NK-92 treated with Interleukin-12 subunit alpha and Interleukin-12 subunit beta, amount 100 ng/mL, for 24 hours (cell line): Measurements from ENCODE around the gene GNAI3.
"Not testable (repeated sequence)": the region's sequence is repeated elsewhere in the genome, so short reads cannot be mapped to it uniquely, and the experiment has no call there.

Experiments used
- DNase-seq: peaks from one replicate; lab custom pipeline; 2025; lab: John Stamatoyannopoulos, UW

GNAI3 gene

DNA sequence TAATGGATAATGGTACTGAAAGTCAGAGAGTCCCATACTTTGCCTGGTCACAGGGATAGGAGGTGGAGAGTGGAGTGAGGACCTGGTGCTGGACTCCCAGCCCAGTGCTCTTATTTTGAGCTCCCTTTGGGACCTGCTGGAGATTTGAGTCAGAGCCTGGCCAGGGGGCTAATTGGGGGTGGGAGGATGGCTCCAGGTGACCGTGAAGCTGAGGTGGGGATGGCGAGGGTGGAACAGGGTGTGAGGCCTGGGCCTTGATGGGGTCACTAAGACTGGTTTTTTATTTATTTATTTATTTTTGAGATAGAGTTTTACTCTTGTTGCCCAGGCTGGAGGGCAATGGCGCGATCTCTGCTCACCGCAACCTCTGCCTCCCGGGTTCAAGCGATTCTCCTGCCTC lies 89.0 kb downstream of the GNAI3 start:
- DNase-seq, result no peak

DNA sequence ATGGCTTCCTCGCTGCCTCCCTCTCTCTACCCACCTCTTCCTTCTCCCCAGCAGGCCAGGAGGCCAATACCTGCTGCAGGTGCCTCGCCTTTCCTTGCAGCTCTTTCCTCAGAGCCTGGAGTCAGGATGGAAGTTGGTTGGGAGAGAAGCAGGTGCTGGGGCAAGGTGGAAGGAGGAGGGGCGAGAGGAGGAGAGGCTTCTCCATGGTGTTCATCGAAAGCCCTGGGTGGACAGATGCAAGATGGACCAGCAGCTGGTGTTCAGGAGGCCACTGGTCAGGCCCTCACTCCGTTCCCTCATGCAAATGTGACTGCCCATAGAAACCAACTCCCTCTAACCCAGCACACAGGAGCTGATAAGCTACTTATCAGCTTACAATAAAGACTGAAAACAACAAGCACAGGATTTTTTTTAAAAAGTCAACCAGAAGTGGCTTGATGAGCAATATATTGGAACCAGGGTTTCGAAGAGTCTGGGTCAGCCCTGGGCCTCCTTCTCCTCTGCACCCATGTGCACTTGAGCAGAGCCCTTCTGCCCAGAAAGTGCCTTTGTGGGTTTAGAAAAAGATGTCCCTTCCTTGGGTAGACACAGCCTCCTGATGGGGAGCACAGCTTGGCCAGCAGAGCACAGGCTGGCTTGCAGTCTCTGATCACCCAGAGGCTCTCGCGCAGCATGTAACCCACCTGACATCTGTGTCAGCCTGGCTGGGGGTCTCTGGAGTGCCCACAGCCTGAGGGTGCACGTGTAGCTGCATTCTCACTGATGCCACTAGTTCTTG lies 90.8 kb downstream of the GNAI3 start:
- DNase-seq, result no peak

DNA sequence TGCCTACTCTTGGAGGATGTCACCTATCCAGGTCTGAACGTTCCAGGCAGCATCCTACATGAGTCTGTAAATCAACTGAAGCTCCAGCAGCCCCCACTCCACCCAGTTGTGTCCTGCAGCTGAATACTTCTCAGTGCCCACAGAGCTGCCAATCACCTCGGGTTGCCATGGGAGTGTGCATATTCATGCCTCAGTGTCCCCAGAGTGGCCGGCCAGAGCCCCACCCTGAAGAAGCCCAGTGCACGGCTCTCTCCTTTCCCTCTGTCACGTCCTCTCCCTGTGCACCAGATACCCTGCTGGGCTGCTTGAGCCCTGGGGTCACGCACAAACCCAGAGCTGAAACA lies 91.4 kb downstream of the GNAI3 start:
- no peak for DNase-seq

DNA sequence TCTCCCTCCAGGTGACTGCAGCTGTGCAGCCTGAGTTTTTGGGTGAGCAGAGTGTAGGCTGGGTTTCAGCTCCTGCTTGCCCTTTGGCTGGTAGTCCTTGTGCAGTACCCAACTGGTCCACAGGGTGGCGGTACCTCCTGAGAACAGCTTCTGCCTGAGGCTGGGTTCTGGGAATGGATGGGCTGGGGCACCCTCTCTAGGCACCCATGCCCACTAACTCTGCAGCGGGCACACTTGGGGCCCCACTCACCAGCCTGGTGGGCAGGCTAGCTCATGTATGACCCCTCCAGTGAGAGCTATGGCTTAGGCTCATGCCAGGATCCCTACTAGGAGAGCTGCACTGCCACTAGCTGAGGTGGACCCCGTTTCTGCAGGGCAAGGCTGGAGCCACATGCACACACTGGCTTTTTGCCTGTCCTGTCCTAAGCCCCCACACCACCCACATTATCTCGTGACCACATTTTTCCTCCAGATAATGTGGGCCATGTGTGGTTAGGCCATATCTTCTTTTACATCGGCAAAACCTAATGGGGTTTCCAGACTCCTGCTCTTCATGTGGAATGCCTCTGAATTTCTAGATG lies 92.0 kb downstream of the GNAI3 start:
- DNase-seq, result peak; percentile 69

DNA sequence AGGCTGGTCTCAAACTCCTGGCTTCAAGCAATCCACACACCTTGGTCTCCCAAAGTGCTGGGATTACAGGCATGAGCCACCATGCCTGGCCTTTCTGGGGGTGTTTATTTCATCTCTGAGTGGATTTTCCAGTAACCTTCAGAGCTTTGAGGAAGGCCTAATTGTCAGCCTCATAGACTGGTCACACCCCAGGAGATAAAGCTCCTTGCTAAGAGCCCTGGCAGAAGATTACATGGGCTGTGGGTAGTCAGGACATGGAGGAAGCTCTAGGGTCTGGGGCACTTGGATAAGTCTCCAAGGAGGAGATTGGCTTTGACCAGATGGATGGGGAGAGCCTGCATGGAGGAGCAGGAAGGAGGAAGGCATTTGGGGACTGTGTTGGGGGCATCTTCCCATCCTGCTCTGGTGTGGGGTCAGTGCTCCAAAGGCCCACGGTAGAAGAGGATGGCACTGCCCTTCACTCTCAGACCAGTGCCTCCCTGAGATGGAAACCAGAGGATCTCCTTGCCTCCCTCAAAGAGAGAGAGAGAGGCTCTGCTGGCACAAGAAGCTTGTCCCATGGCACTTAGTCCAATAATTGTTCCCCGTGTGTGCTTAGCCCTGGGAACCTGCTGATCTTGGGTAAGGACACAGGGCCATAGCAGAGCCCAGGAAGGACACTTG lies 92.8 kb downstream of the GNAI3 start:
- no peak for DNase-seq

DNA sequence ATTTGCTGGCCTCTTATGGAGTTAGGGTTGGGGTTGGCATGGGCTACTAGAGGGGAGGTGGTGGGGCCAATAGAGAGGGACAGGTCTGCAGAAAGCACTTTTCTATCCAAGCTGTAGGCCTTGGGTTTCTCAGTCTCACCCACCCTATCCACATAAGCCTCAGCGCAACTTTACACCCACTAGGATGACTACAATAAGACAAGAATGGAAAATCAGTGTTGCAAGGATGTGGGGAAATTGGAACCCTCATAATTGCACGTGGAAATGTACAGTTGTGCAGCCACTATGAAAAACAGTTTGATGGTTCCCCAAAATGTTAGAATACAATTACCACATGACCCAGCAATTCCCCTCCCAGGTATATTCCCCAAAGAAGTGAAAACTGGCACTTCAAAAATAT lies 93.4 kb downstream of the GNAI3 start:
- DNase-seq, result no peak

DNA sequence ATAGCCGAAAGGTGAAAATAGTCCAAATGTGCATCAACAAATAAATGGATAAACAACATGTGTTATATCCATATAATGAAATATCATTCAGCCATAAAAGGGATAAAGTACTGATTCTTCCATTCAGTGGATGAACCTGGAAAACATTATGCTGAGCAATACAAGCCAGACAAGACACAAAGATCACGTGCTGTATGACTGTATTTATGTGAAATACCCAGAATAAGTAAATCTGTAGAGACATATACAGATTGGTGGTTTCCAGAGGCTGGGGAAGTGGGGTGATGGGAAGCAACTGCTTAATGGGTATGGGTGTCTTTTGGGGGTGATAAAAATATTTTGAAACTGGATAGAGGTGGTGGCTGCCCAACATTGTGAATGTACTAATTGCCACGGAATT lies 94.2 kb downstream of the GNAI3 start:
- DNase-seq, result no peak

DNA sequence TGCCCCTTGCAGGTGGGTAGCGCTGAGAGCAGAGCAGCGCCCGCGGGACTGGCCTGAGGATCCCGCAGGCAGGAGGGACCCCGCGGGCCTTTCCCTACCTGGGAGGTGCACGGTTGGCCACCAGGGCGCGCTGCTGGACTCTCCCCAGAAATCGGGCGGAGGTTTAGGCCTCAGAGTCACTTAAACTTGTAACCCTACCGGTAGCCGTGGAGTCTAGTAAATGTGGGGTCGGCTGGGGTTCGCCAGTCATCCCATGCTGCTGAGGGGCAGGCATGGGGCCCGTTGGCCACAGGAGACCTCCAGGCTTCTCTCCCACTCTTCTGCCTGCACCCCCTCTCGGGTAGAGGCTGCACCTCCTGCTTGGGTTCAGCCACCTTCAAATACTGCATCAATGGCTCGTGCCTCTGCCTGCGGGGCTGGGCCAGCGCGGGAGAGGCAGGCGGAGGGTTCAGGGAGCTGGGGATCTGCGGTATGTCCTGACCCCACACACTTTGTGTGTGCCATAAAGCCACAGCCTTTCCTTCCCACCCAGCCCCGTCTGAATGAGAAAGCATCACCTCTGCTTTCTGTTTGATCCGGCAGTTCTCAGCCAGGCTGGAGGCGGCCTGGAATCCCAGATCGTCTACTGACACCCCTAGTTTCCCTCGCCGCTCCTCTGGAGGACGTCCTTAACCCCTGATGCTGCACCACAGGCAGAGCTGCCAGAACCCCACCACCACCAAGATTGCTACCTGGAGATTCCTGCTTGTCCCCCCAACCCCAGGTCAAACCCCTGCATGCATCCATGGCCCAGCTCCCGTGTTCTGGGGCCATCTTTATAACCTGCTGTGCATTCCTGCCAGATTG lies 95.2 kb downstream of the GNAI3 start:
- peak; percentile 60 for DNase-seq

DNA sequence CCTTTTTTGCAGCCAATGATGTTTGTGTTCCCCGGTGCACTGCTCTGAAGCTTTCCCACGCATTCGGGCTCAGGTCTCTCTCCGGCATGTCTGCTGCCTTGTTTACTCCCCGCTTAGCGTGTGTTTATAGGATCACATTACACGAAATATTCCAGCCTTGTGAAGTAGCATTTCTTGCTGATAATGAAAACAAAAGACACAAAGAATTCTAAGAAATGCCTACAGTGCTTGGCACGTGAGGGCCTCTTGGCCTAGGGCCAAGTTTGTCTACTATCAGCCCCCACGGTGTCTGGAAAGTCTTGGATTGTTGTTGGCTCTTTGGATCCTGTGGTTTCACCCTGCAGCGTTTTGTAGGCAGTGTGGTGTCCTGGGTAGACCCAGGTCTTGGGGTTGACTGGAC lies 96.3 kb downstream of the GNAI3 start:
- no peak for DNase-seq

DNA sequence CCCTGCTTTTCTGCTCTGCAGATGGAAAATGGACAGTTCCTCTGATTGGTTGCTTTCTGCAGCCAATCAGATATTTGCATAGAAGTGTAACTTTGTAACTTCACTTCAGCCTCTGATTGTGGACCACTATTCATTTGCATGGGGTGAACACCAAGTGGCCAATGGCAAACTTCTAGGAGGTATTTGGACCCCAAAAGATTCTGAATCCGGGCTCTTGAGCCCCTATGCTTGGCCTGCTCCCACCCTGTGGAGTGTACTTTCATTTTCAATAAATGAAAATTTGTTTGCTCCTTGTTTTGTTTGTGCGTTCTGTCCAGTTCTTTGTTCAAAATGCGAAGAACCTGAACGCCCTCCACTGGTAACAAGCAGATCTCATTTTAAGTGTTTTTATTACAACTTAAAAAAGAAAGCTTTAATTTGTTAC lies 101.1 kb downstream of the GNAI3 start:
- DNase-seq, result no peak

DNA sequence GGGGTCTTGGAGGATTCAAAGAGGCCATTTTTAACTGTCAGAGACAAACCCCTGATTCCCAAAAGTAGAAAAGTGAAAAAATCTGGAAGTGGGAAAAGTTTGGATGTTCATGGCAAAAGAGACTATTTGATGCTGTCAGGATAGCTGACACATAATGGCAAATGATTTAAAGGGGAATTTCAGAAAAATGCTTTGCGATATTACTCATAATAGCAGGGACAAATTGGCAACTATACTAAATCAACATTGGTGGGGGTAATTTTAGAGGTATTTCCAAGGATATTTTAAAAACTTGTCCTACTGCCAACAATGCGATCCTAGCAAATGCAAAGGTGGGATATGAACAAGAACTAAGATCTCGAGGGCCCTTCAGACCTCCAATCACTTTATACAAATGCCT lies 102.2 kb downstream of the GNAI3 start:
- DNase-seq, result no peak

DNA sequence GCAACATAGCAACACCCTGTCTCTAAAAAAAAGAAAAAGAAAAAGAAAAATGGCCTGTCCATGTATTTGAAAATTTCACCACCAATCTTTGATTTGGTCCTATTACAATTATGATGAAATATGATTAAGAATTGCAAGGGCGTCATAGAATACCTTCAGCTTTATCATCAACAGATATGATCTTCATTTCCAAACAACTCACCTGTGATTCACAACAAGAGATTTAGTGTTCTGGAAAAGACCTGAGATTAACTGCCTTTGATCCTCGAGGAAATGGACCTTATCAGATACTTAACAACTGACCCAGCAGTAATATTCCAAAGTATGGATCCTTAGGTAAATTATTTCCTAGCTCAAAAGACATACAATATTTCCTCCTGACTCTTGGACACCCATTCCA lies 104.0 kb downstream of the GNAI3 start:
- DNase-seq, result no peak

DNA sequence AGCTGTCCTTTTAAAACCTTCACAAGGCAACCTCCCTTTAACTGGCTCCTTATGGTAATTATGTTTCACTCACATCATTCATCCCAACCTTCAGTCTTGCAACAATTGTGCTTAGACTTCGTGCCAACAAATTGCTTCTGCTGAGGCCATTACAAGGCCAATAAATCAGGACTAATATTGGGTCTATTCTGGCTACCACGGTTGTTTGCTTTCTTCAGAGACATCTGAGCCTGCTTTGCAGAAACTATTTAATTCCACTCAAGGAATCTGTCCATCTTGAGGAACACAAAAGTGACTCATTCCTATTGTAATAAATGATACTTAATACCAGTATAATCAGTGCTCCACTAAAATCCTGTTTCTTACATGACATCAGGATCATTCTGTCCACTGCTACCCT lies 104.9 kb downstream of the GNAI3 start:
- DNase-seq, result no peak

DNA sequence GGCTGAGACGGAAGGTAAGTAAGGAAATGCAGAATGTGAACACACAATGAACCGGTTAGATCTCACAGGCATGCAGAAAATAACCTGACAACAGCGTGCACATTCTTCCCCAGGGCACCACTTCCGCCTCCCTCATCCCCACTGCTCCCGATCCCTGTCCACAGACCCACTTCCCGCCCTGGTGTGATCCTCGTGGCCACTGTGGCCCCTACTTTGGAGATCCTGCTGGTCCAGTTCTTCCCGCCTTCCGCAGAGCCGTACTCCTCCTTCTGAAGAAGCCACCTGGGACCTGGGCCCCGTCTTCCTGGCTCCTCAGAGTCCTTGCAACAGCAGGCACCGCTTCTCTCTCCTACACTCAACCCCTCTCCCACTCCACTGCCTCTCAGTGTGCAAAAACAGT lies 106.1 kb downstream of the GNAI3 start:
- DNase-seq, result no peak

DNA sequence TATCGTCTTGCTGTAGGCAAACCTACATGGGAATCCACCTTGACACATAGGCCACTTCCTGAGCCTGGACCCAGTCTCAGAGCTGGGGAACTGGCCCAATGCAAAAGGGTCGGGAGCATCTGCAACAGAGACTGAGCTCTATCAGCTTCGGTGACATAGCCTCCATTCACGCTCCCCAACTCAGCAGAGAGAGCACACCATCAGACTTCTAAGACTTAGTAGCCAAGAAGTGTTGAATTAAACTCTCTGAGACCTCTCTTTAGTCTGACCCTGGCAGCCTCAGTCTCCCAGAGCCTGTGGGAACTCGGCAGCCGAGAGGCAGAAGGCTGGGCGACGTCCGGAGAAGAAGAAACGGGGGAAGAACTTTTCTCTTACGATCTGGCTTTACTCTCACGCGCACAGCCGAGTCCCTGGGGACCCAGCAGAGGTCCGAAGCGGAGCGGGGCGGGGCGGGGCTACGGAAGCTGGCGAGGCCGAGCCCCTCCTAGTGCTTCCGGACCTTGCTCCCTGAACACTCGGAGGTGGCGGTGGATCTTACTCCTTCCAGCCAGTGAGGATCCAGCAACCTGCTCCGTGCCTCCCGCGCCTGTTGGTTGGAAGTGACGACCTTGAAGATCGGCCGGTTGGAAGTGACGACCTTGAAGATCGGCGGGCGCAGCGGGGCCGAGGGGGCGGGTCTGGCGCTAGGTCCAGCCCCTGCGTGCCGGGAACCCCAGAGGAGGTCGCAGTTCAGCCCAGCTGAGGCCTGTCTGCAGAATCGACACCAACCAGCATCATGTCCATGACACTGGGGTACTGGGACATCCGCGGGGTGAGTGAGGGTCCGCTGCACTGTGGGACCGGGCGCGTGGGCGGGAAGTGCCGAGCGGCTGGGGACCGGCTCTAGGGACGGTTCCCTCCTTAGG lies 107.5 kb downstream of the GNAI3 start, which contains the start of gene GSTM4:
Gene GSTM4, plus strand, starts transcription at position 485 of the 905 bp plus-strand sequence. Its CDS starts 291 bp downstream, at position 776.
- DNase-seq, result peak; percentile 38

DNA sequence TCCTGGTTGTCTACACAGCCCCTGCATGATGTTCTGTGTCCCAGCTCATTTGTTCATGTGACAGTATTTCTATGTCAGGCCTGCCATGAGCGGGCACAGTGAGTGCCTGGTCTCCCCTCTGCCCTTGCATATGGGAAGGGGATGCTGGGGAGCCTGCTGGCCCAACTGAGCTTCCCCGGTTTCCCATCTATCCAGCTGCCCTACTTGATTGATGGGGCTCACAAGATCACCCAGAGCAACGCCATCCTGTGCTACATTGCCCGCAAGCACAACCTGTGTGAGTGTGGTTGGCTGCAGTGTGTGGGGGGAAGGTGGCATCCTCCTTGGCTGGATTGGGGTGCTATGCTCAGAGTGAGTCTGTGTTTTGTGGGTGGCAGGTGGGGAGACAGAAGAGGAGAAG lies 109.0 kb downstream of the GNAI3 start:
- no peak for DNase-seq

DNA sequence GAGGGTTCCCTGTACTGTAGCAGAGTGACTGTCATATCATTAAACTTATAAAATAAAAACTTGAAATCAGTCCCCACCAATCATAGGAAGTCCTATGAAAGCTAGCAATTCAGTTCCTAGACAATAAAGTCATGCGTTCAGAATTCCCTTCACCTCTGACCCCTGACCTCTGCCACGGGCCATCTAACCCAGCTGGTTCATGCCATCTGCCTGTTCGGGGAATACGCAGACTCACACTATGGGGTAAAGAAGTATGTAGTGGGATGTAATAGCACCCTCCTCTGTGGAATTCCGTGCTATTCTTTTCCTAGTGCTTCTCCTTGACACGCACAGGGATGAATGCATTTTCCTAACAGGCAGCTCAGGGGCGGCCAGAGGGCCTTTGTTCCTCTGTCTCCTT lies 109.6 kb downstream of the GNAI3 start:
- DNase-seq, result no peak

DNA sequence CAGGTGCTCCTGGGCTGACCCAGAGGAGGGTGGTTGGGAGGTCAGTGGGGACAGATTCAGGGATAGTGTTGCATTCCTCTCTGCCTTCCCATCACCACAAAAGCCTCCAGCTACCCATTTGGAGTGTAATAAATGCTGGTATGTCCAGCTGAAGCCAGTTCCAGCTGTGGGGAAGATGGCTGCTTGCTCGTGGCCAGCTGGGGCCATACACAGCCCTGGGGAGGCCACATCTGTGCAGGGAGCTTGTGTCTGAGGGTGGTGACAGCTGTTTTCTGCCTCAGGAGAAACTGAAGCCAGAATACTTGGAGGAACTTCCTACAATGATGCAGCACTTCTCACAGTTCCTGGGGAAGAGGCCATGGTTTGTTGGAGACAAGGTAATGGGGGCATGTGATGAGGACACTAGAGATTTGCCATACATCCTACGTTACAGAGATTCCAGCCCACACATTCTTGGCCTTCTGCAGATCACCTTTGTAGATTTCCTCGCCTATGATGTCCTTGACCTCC lies 110.2 kb downstream of the GNAI3 start:
- DNase-seq, result no peak

DNA sequence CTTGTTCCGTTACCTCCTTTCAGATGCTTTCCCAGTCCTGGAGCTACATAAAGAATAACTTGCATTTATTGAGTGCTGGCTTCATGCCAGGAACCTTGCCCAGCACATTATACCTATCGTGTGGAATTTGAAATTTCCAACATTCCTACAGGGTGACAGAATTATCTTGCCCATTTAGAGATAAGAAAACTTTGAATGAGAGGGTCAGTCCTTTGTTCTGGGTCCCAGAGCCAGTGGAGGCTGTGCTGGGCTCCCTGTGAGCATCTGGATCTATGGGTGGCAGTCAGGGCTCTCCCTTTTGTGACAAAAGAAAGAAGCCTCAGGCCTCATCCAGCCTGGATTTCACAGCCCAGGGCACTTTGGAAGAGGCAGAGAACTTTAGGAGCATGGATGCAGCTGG lies 110.7 kb downstream of the GNAI3 start:
- DNase-seq, result no peak

DNA sequence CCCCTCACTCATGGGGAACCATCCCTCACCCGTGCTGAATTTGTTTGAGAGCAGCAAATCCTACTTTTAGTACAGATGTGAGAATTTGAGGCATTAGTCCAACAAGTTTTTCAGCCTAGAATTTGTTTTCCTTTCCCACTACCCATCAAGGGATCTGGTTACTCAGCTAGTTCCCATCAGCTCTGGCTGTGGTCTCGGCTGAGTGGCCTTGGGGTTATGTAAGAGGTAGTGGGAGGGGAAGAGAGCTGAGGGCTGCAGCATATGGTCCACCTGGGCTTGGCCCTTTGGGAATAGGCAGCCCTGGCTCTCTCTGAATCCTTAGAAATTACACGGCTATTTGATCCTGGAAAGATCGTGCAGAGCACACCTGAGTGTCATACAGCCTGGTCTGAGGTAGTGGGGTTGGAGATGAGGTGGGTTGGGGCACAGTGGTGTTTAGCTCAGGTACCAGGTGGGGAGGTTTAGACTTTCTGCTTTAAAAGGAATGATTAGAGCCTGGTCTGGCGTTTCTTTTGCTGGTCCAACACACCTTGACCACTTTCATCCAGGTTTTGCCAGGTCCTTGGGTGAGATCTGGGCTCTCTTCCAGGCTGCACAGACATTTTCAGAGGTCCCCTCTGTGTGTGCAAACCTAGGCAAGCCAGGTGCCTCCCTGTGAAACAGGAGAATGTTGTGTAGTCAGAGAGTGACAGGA lies 111.7 kb downstream of the GNAI3 start:
- DNase-seq, result no peak

DNA sequence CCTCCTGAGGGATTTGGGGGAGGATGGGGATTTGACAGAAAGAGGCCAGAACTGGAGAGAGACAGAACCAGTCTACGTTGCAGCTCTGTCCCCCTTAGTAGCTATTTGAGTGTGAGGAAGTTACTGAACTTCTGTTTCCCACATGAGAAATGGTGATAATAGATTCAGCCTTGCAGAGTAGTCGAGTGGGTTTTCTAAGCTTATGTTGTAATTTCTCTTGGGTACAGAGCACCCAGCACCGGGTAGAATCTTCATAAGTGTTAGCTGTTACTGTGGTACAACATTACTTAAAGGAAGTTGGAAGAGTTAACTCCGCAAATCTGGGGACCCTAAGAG lies 112.2 kb downstream of the GNAI3 start:
- not testable (repeated sequence) for DNase-seq
